Stomach (tissue), 9 donors: ENCODE results near the gene FOXL1. TPM values are rescaled to one million over a fixed set of nuclear protein-coding genes. Genes with fewer than 3 reads are reported as not detected.

Experiments
- DNase-seq, 2 donors: peaks; one replicate each; pipeline versions ENCODE4 v3.0.0 to v3.0.0-alpha.2; 2013 to 2019
- H3K27ac ChIP-seq, 5 donors: fragments of 200-600 bp in 4 of 5; sonication (generic) in 4 of 5; one replicate each; pipeline ENCODE4 v1.5.1; 2013 to 2019; ENCODE audit warnings: mild to moderate bottlenecking in 1 of 5, moderate library complexity in 1 of 5
- H3K27me3 ChIP-seq, 3 donors: fragments of 200-600 bp; sonication (generic); one replicate each; pipeline ENCODE4 v1.5.1; 2017 to 2019; ENCODE audit warnings: mixed run types in 1 of 3
- H3K36me3 ChIP-seq, 4 donors: fragments of 200-600 bp; sonication (generic); 1 replicate in 3 of 4; 2 replicates in 1 of 4; pipeline ENCODE4 v1.5.1; 2016 to 2019
- H3K4me1 ChIP-seq, 4 donors: fragments of 200-600 bp; sonication (generic); one replicate each; pipeline ENCODE4 v1.5.1; 2016 to 2019
- H3K4me3 ChIP-seq, 4 donors: fragments of 200-600 bp; sonication (generic) in 3 of 4; one replicate each; pipeline ENCODE4 v1.5.1; 2016 to 2019; ENCODE audit warnings: mild to moderate bottlenecking in 1 of 4
- H3K9me3 ChIP-seq, 4 donors: fragments of 200-600 bp; sonication (generic); one replicate each; pipeline ENCODE4 v1.5.1; 2016 to 2019
- CTCF ChIP-seq, 7 experiments: fragments of 450-650 bp in 4 of 7; fragments of 200-600 bp in 3 of 7; sonication (generic) in 3 of 7; IDR thresholded peaks; one replicate each; pipeline ENCODE4 v1.5.1; 2016 to 2019; ENCODE audit warnings: antibody characterized with exemption in 7 of 7, control low read depth in 2 of 7, mild to moderate bottlenecking in 1 of 7
- EP300 ChIP-seq: sonication (generic); formaldehyde crosslinking; IDR thresholded peaks from one replicate; pipeline ENCODE4 v1.6.1; 2017; ENCODE audit warnings: antibody characterized with exemption
- POLR2A ChIP-seq, 4 donors: fragments of 450-650 bp; IDR thresholded peaks; one replicate each; pipeline ENCODE4 v1.6.1; 2016; ENCODE audit warnings: antibody characterized with exemption in 4 of 4, control low read depth in 2 of 4, mild to moderate bottlenecking in 1 of 4, moderate library complexity in 1 of 4
- POLR2AphosphoS5 ChIP-seq, 3 donors: sonication (generic); formaldehyde crosslinking; IDR thresholded peaks; one replicate each; pipeline ENCODE4 v1.6.1; 2016; ENCODE audit warnings: antibody characterized with exemption in 3 of 3
- WGBS, 5 donors: extraction: QIAGEN DNeasy Blood & Tissue Kit in 3 of 5; methylation state at CpG; one replicate each; pipeline versions ENCODE4 v1.1.5 to v1.1.7; 2013 to 2018; 5-methylcytosine and 5-hydroxymethylcytosine counted together
- intact Hi-C: fragments of 100-400 bp; cut with DNase I; formaldehyde crosslinking; loops from one replicate; pipeline ENCODE4 v1.15.1; 2023; ENCODE audit warnings: low total_unique reads
- polyA plus RNA-seq, 3 donors: library from polyadenylated mRNA; stranded (reverse); fragments of 200-250 nt; gene quantifications; one replicate each; pipeline ENCODE4 v1.2.3, GENCODE V29; 2013
- total RNA-seq, 5 donors: library from RNA; depleted of rRNA; stranded (reverse); fragments of >200 nt; gene quantifications; one replicate each; pipeline versions ENCODE4 v1.1.0 to v1.2.3, GENCODE V29; 2014 to 2016
- donor health status: healthy with polysubstance abuse.
- donor health status: Bipolar disorder and iron deficiency.
- donor health status: healthy.

FOXL1 gene
- total and polyA plus RNA-seq, 8 donors = 0.60 to 12.7 (median 5.2) TPM; not detected in 2

GRCh38 chr16:86549893-86550190 is 28.5 kb upstream of the FOXL1 start:
- H3K36me3 ChIP-seq = peaks cover 8 to 80% (median 76%) of the 10 kb centered on the region in 4 donors
- H3K9me3 ChIP-seq = no peaks in the 10 kb centered on the region
- no peak overlapping the region for H3K27ac ChIP-seq
- H3K4me1 ChIP-seq = peaks cover 5 to 23% (median 15%) of the 10 kb centered on the region in 4 donors
- intact Hi-C loops = no loop called here
- no peaks in the 10 kb centered on the region for H3K27me3 ChIP-seq
- no peak for DNase-seq
- 95 to 99% (median 97%) methylated on average over 7 of the region's 7 CpGs; no CpG with 5 or more reads in 1 of the 5 donors for WGBS, 5 donors
- no peak for TF ChIP-seq POLR2AphosphoS5 (IDR thresholded peaks at IDR 0.05)
- no peak for TF ChIP-seq CTCF (IDR thresholded peaks at IDR 0.05)
- TF ChIP-seq EP300 = no peak
- TF ChIP-seq POLR2A (IDR thresholded peaks at IDR 0.05) = no peak
- H3K4me3 ChIP-seq = no peak overlapping the region

- Histone ChIP-seq H3K9me3 (no peaks in the 10 kb centered on the region), H3K27ac (no peak overlapping the region), H3K4me1 (peaks cover 5 to 24% (median 16%) of the 10 kb centered on the region in 4 donors), H3K27me3 (no peaks in the 10 kb centered on the region), H3K36me3 (peaks cover 8 to 75% (median 72%) of the 10 kb centered on the region in 4 donors), H3K4me3 (no peak overlapping the region)
- WGBS, 5 donors = 94 to 98% (median 97%) methylated on average over 4 to 5 of the region's 5 CpGs
- intact Hi-C loops = no loop called here
- TF ChIP-seq EP300 (no peak), CTCF (IDR thresholded peaks at IDR 0.05) (no peak), POLR2A (IDR thresholded peaks at IDR 0.05) (no peak), POLR2AphosphoS5 (IDR thresholded peaks at IDR 0.05) (no peak)
- DNase-seq = no peak
Measured at GRCh38 chr16:86550281-86550680, 28.1 kb upstream of the FOXL1 start.

GRCh38 chr16:86553356-86553755 is 25.0 kb upstream of the FOXL1 start:
- Histone ChIP-seq H3K27ac (no peak overlapping the region), H3K4me1 (peaks cover 8 to 32% (median 25%) of the 10 kb centered on the region in 4 donors), H3K9me3 (no peaks in the 10 kb centered on the region), H3K4me3 (no peak overlapping the region), H3K27me3 (peaks cover 0 to 16% (median 0%) of the 10 kb centered on the region in 3 donors), H3K36me3 (peaks cover 8 to 45% (median 41%) of the 10 kb centered on the region in 4 donors)
- intact Hi-C loops = no loop called here
- TF ChIP-seq CTCF (IDR thresholded peaks at IDR 0.05) (no peak), POLR2AphosphoS5 (IDR thresholded peaks at IDR 0.05) (no peak), POLR2A (IDR thresholded peaks at IDR 0.05) (no peak)
- WGBS, 5 donors = 94 to 98% (median 97%) methylated on average over 12 to 22 of the region's 22 CpGs
- no peak for DNase-seq

GRCh38 chr16:86554599-86554916 is 23.8 kb upstream of the FOXL1 start:
- peaks cover 1 to 33% (median 29%) of the 10 kb centered on the region in 4 donors for H3K36me3 ChIP-seq
- no peak for DNase-seq
- H3K27me3 ChIP-seq = peaks cover 0 to 26% (median 0%) of the 10 kb centered on the region in 3 donors
- H3K4me1 ChIP-seq = peaks cover 8 to 38% (median 27%) of the 10 kb centered on the region in 4 donors
- intact Hi-C loops = no loop called here
- H3K27ac ChIP-seq = peak overlapping the region; percentile 83 to 94 (median 90)
- peak overlapping the region; percentile 60 to 84 (median 75) for H3K4me3 ChIP-seq
- WGBS, 5 donors = 4 to 8% (median 6%) methylated on average over 10 of the region's 10 CpGs
- no peaks in the 10 kb centered on the region for H3K9me3 ChIP-seq
- TF ChIP-seq EP300 = no peak
- TF ChIP-seq POLR2AphosphoS5 (IDR thresholded peaks at IDR 0.05) = no peak
- TF ChIP-seq CTCF (IDR thresholded peaks at IDR 0.05) = no peak
- TF ChIP-seq POLR2A (IDR thresholded peaks at IDR 0.05) = no peak
